ENCODE measurements around the gene MMP8.

MMP8 gene

GRCh38 chr11:102717280-102717679, 7.5 kb downstream of the MMP8 start:
- no peaks in the 10 kb centered on the region for H4K20me1 ChIP-seq (ENCODE audit: insufficient read depth, low read length)
- H3K27me3 ChIP-seq (ENCODE audit: insufficient read depth, low read length) = no peaks in the 10 kb centered on the region
- no peaks in the 10 kb centered on the region for H3K79me2 ChIP-seq (ENCODE audit: insufficient read depth, low read length)

GRCh38 chr11:102716527-102716926, 8.2 kb downstream of the MMP8 start:
- Histone ChIP-seq H3K4me3 (ENCODE audit: low read depth, low read length, poor library complexity, severe bottlenecking) (no peak overlapping the region), H3K9me3 (ENCODE audit: low read length) (no peaks in the 10 kb centered on the region), H3K9ac (ENCODE audit: low read length) (no peak overlapping the region), H3K27me3 (ENCODE audit: insufficient read depth, low read length) (no peaks in the 10 kb centered on the region), H3K36me3 (ENCODE audit: insufficient read depth, low read length) (no peaks in the 10 kb centered on the region), H2AFZ (ENCODE audit: low read length) (no peak overlapping the region), H3K27ac (ENCODE audit: low read depth, low read length, poor library complexity, severe bottlenecking) (no peak overlapping the region), H3K79me2 (ENCODE audit: insufficient read depth, low read length) (no peaks in the 10 kb centered on the region), H3K9me2 (ENCODE audit: low read depth, low read length) (no peaks in the 10 kb centered on the region), H3K4me2 (ENCODE audit: low read length) (no peak overlapping the region), H4K20me1 (ENCODE audit: insufficient read depth, low read length) (no peaks in the 10 kb centered on the region), H3K4me1 (ENCODE audit: insufficient read depth, low read length, severe bottlenecking) (no peaks in the 10 kb centered on the region), H3F3A (ENCODE audit: insufficient read depth, low read length) (no peaks in the 10 kb centered on the region)
- TF ChIP-seq CTCF (IDR thresholded peaks at IDR 0.05; ENCODE audit: low read length) = no peak
- no peak for TF ChIP-seq EZH2 (IDR thresholded peaks at IDR 0.05; ENCODE audit: borderline replicate concordance, low read length)

More at GRCh38 chr11:102717280-102717679, 7.5 kb downstream of the MMP8 start:
- Histone ChIP-seq H3K27ac (ENCODE audit: low read depth, low read length, poor library complexity, severe bottlenecking) (no peak overlapping the region), H3K9ac (ENCODE audit: low read length) (no peak overlapping the region), H3K4me2 (ENCODE audit: low read length) (no peak overlapping the region), H3K4me1 (ENCODE audit: insufficient read depth, low read length, severe bottlenecking) (no peaks in the 10 kb centered on the region), H3K9me2 (ENCODE audit: low read depth, low read length) (no peaks in the 10 kb centered on the region), H3K4me3 (ENCODE audit: low read depth, low read length, poor library complexity, severe bottlenecking) (no peak overlapping the region), H3K9me3 (ENCODE audit: low read length) (no peaks in the 10 kb centered on the region), H2AFZ (ENCODE audit: low read length) (no peak overlapping the region), H3K36me3 (ENCODE audit: insufficient read depth, low read length) (no peaks in the 10 kb centered on the region), H3F3A (ENCODE audit: insufficient read depth, low read length) (no peaks in the 10 kb centered on the region)
- TF ChIP-seq CTCF (IDR thresholded peaks at IDR 0.05; ENCODE audit: low read length) (no peak), EZH2 (IDR thresholded peaks at IDR 0.05; ENCODE audit: borderline replicate concordance, low read length) (no peak)

GRCh38 chr11:102712137-102712536, 12.6 kb downstream of the MMP8 start:
- Histone ChIP-seq H3F3A (ENCODE audit: insufficient read depth, low read length) (no peaks in the 10 kb centered on the region), H3K36me3 (ENCODE audit: insufficient read depth, low read length) (no peaks in the 10 kb centered on the region), H3K9ac (ENCODE audit: low read length) (no peak overlapping the region), H3K27ac (ENCODE audit: low read depth, low read length, poor library complexity, severe bottlenecking) (no peak overlapping the region), H3K27me3 (ENCODE audit: insufficient read depth, low read length) (no peaks in the 10 kb centered on the region), H3K4me2 (ENCODE audit: low read length) (no peak overlapping the region), H3K4me3 (ENCODE audit: low read depth, low read length, poor library complexity, severe bottlenecking) (no peak overlapping the region), H3K79me2 (ENCODE audit: insufficient read depth, low read length) (no peaks in the 10 kb centered on the region), H4K20me1 (ENCODE audit: insufficient read depth, low read length) (no peaks in the 10 kb centered on the region), H3K9me3 (ENCODE audit: low read length) (no peaks in the 10 kb centered on the region), H3K4me1 (ENCODE audit: insufficient read depth, low read length, severe bottlenecking) (no peaks in the 10 kb centered on the region), H2AFZ (ENCODE audit: low read length) (no peak overlapping the region), H3K9me2 (ENCODE audit: low read depth, low read length) (no peaks in the 10 kb centered on the region)
- TF ChIP-seq CTCF (IDR thresholded peaks at IDR 0.05; ENCODE audit: low read length) (no peak), EZH2 (IDR thresholded peaks at IDR 0.05; ENCODE audit: borderline replicate concordance, low read length) (no peak)
